H1 (cell line): ENCODE measurements around the gene TSEN2. TPM values are rescaled to one million over a fixed set of nuclear protein-coding genes. Genes with fewer than 3 reads are reported as not detected.
"Not testable (repeated sequence)": the region's sequence is repeated elsewhere in the genome, so short reads cannot be mapped to it uniquely, and the experiment has no call there.

Experiments used
- CTCF ChIA-PET: fragments of 300-600 bp; sonication (Branson Sonifier 250); formaldehyde crosslinking; loops from one replicate; lab custom pipeline; 2021; ENCODE audit not compliant: partially characterized antibody; lab: Charles Lee
- POLR2A ChIA-PET: fragments of 300-600 bp; sonication (Branson Sonifier 250); formaldehyde crosslinking; loops from one replicate; lab custom pipeline; 2021; ENCODE audit warnings: inconsistent platforms; ENCODE audit not compliant: partially characterized antibody; lab: Charles Lee
- DNase-seq, 2 experiments: peaks; one replicate each; pipeline versions ENCODE4 v3.0.0 to v3.0.0-alpha.2; 2010 to 2022; ENCODE audit warnings: low spot score in 2 of 2, low read depth in 1 of 2, mixed read lengths in 1 of 2
- FAIRE-seq: peaks from 2 replicates; lab custom pipeline; 2011; peaks lifted over from hg19 to GRCh38; lab: Jason Lieb, UNC
- H2AFZ ChIP-seq: 2 replicates; pipeline ENCODE4 v1.8.1; 2012; ENCODE audit warnings: low read length, inconsistent platforms
- H2AK5ac ChIP-seq: 2 replicates; pipeline ENCODE4 v1.6.1; 2013; ENCODE audit warnings: low read depth, low read length
- H2BK120ac ChIP-seq: replicated peaks from 2 replicates; pipeline ENCODE3; 2013; ENCODE audit warnings: low read depth, low read length, inconsistent platforms
- H2BK12ac ChIP-seq: 2 replicates; pipeline ENCODE4 v1.6.1; 2013; ENCODE audit warnings: low read depth, low read length
- H2BK15ac ChIP-seq: 2 replicates; pipeline ENCODE4 v1.6.1; 2013; ENCODE audit warnings: low read length
- H2BK20ac ChIP-seq: 2 replicates; pipeline ENCODE4 v1.6.1; 2013; ENCODE audit warnings: low read length
- H2BK5ac ChIP-seq: 2 replicates; pipeline ENCODE4 v1.6.1; 2013; ENCODE audit warnings: low read depth, low read length
- H3K14ac ChIP-seq: 2 replicates; pipeline ENCODE4 v1.6.1; 2013; ENCODE audit warnings: inconsistent platforms; ENCODE audit not compliant: insufficient read length
- H3K18ac ChIP-seq: 2 replicates; pipeline ENCODE4 v1.6.1; 2013; ENCODE audit warnings: low read length; ENCODE audit errors: extremely low read depth
- H3K23ac ChIP-seq: 2 replicates; pipeline ENCODE4 v1.6.1; 2013; ENCODE audit warnings: inconsistent platforms; ENCODE audit not compliant: insufficient read length
- H3K23me2 ChIP-seq: 2 replicates; pipeline ENCODE4 v1.6.1; 2013; ENCODE audit warnings: low read depth, low read length
- H3K27ac ChIP-seq: 2 replicates; pipeline ENCODE4 v1.6.1; 2011; ENCODE audit warnings: low read depth, low read length, inconsistent platforms
- H3K27me3 ChIP-seq, 4 experiments: replicated peaks in 1 of 4; 1 replicate in 1 of 4; 2 replicates in 3 of 4; pipeline versions ENCODE4 v1.6.1 to v1.8.1; 2011 to 2013; ENCODE audit warnings: low read length in 3 of 4, mild to moderate bottlenecking in 3 of 4, inconsistent platforms in 2 of 4, mixed read lengths in 2 of 4, moderate library complexity in 1 of 4; ENCODE audit not compliant: control insufficient read depth in 3 of 4, insufficient read depth in 3 of 4; ENCODE audit errors: extremely low read depth in 1 of 4
- H3K36me3 ChIP-seq, 4 experiments: 2 replicates each; pipeline versions ENCODE4 v1.6.1 to v1.8.1; 2011 to 2013; ENCODE audit warnings: mild to moderate bottlenecking in 4 of 4, low read length in 3 of 4, moderate library complexity in 2 of 4, control low read depth in 1 of 4, inconsistent platforms in 1 of 4; ENCODE audit not compliant: insufficient read depth in 4 of 4, control insufficient read depth in 2 of 4
- H3K4ac ChIP-seq: replicated peaks from 2 replicates; pipeline ENCODE3; 2013; ENCODE audit warnings: low read length, low read depth, mixed read lengths, inconsistent platforms; ENCODE audit not compliant: insufficient read length
- H3K4me1 ChIP-seq, 4 experiments: replicated peaks in 1 of 4; 1 replicate in 1 of 4; 2 replicates in 3 of 4; pipeline versions ENCODE4 v1.6.1 to v1.8.1; 2011 to 2013; ENCODE audit warnings: low read length in 3 of 4, inconsistent platforms in 2 of 4, mixed read lengths in 1 of 4; ENCODE audit not compliant: insufficient read depth in 4 of 4, control insufficient read depth in 3 of 4
- H3K4me2 ChIP-seq, 2 experiments: 2 replicates each; pipeline versions ENCODE4 v1.6.1 to v1.8.1; 2011 to 2013; ENCODE audit warnings: low read depth in 2 of 2, low read length in 2 of 2, control low read depth in 1 of 2, inconsistent platforms in 1 of 2, mild to moderate bottlenecking in 1 of 2; ENCODE audit not compliant: insufficient read depth in 1 of 2
- H3K4me3 ChIP-seq, 4 experiments: fragments of 200-600, 300-600 bp in 1 of 4; sonication (generic), shearing (Covaris generic), sonication (Bioruptor Twin) in 1 of 4; 2 replicates each; pipeline versions ENCODE4 v1.5.1 to v1.8.1; 2011 to 2016; ENCODE audit warnings: low read length in 4 of 4, low read depth in 3 of 4, control low read depth in 2 of 4, inconsistent platforms in 2 of 4, mild to moderate bottlenecking in 2 of 4, mixed read lengths in 1 of 4, moderate library complexity in 1 of 4; ENCODE audit not compliant: insufficient read depth in 2 of 4; ENCODE audit errors: extremely low read depth in 1 of 4
- H3K56ac ChIP-seq: replicated peaks from 2 replicates; pipeline ENCODE3; 2013; ENCODE audit warnings: low read depth, mild to moderate bottlenecking, mixed read lengths, low read length, inconsistent platforms; ENCODE audit not compliant: insufficient read length
- H3K79me1 ChIP-seq: 2 replicates; pipeline ENCODE4 v1.6.1; 2013; ENCODE audit warnings: low read depth, low read length, control low read depth
- H3K79me2 ChIP-seq, 2 experiments: 2 replicates each; pipeline versions ENCODE4 v1.6.1 to v1.8.1; 2012 to 2013; ENCODE audit warnings: low read length in 2 of 2, mild to moderate bottlenecking in 2 of 2, inconsistent platforms in 1 of 2; ENCODE audit not compliant: insufficient read depth in 2 of 2, control insufficient read depth in 1 of 2
- H3K9ac ChIP-seq, 4 experiments: replicated peaks in 1 of 4; 1 replicate in 1 of 4; 2 replicates in 3 of 4; pipeline versions ENCODE4 v1.6.1 to v1.8.1; 2011 to 2013; ENCODE audit warnings: low read depth in 3 of 4, low read length in 3 of 4, control low read depth in 2 of 4, mild to moderate bottlenecking in 2 of 4, moderate library complexity in 2 of 4, inconsistent platforms in 1 of 4; ENCODE audit errors: extremely low read depth in 1 of 4
- H3K9me3 ChIP-seq, 2 experiments: 2 replicates each; pipeline versions ENCODE4 v1.6.1 to v1.8.1; 2012 to 2013; ENCODE audit warnings: mild to moderate bottlenecking in 2 of 2, moderate library complexity in 2 of 2, control low read depth in 1 of 2, inconsistent platforms in 1 of 2, low read depth in 1 of 2, low read length in 1 of 2, mixed read lengths in 1 of 2; ENCODE audit not compliant: insufficient read depth in 2 of 2
- H4K20me1 ChIP-seq, 2 experiments: replicated peaks in 1 of 2; 2 replicates each; pipeline versions ENCODE3 to v1.8.1; 2011 to 2013; ENCODE audit warnings: inconsistent platforms in 2 of 2, low read length in 2 of 2, mild to moderate bottlenecking in 1 of 2; ENCODE audit not compliant: insufficient read depth in 2 of 2, control insufficient read depth in 1 of 2
- H4K5ac ChIP-seq: 2 replicates; pipeline ENCODE4 v1.6.1; 2013; ENCODE audit warnings: low read length, low read depth, mixed read lengths, inconsistent platforms; ENCODE audit not compliant: insufficient read length
- H4K8ac ChIP-seq: 2 replicates; pipeline ENCODE4 v1.8.0; 2013; ENCODE audit warnings: mild to moderate bottlenecking, moderate library complexity, low read length, inconsistent platforms; ENCODE audit not compliant: insufficient read depth; ENCODE audit errors: extremely low read depth
- H4K91ac ChIP-seq: replicated peaks from 2 replicates; pipeline ENCODE3; 2013; ENCODE audit warnings: low read length, mixed read lengths, inconsistent platforms; ENCODE audit not compliant: insufficient read length
- CTCF ChIP-seq, 3 experiments: IDR thresholded peaks; 1 replicate in 2 of 3; 2 replicates in 1 of 3; pipeline versions ENCODE4 v1.5.1 to v1.6.1; 2011; ENCODE audit warnings: low read length in 3 of 3, mild to moderate bottlenecking in 3 of 3, inconsistent platforms in 2 of 3, low read depth in 1 of 3, moderate library complexity in 1 of 3; ENCODE audit not compliant: insufficient read depth in 1 of 3; ENCODE audit errors: control extremely low read depth in 1 of 3
- RAD21 ChIP-seq, 2 experiments: IDR thresholded peaks in 1 of 2; conservative IDR thresholded peaks in 1 of 2; 2 replicates each; pipeline ENCODE4 v1.6.1; 2011; ENCODE audit warnings: low read depth in 2 of 2, low read length in 2 of 2, improper control_type of control experiment in 1 of 2, inconsistent platforms in 1 of 2, mild to moderate bottlenecking in 1 of 2, moderate library complexity in 1 of 2
- WGBS, 2 experiments: shearing (Covaris generic) in 1 of 2; methylation state at CpG; one replicate each; pipeline versions ENCODE4 v1.1.6 to v1.1.7; 2013 to 2015; ENCODE audit warnings: low lambda C conversion rate in 2 of 2, mixed read lengths in 2 of 2, inconsistent platforms in 1 of 2, low coverage in 1 of 2, missing lambda C conversion rate in 1 of 2; ENCODE audit not compliant: insufficient replicate concordance in 2 of 2, insufficient coverage in 1 of 2, insufficient read length in 1 of 2; ENCODE audit errors: extremely low coverage in 1 of 2, missing lambda C conversion rate in 1 of 2; 5-methylcytosine and 5-hydroxymethylcytosine counted together
- polyA plus RNA-seq, 7 experiments: library from polyadenylated mRNA; depleted of rRNA in 3 of 7; stranded (reverse) in 5 of 7; unstranded in 2 of 7; fragments of >200 nt in 5 of 7; fragments of 200-250 nt in 2 of 7; gene quantifications; 1 replicate in 5 of 7; 2 replicates in 1 of 7; 4 replicates in 1 of 7; pipeline versions ENCODE4 v1.2.1 to v1.2.3, GENCODE V29; 2011 to 2013; ENCODE audit warnings: missing spikeins in 2 of 7, mixed read lengths in 2 of 7
- total RNA-seq: library from RNA; stranded (reverse); fragmentation: NEBNext Ultra II Directional; extraction: Animal tissue kit (Norgen Biotek cat#: 25700); gene quantifications from 2 replicates; pipeline ENCODE4 v1.2.1, GENCODE V29; 2021

TSEN2 gene
- total and polyA plus RNA-seq, 2 of the 8 experiments (the other 6 are each of a cell fraction or from before 2014, with no cell fraction given), result 16.1 to 22.4 TPM

DNA sequence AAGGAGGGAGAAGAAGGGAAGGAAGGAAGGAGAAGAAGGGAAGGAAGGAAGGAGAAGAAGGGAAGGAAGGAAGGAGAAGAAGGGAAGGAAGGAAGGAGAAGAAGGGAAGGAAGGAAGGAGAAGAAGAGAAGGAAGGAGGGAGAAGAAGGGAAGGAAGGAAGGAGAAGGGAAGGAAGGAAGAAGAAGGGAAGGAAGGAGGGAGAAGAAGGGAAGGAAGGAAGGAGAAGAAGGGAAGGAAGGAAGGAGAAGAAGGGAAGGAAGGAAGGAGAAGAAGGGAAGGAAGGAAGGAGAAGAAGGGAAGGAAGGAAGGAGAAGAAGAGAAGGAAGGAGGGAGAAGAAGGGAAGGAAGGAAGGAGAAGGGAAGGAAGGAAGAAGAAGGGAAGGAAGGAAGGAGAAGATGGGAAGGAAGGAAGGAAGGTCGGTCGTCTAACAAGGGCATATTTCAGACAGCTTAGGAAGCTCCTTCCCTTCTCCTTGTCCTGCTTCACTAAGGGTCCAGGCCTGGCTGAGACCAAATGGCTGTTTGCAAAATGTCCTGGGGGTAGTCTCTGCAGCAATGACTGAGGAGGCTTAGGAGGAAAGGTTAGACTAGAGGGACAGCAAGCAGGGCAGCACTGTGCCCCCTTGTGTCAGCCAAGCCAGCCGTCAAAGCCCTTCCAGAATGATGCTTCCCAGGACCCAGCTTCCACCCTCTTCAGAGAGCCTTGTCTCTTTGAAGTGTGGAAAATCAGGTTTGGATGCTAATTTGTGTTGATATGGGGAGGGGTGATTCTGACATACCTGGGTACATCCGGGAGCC is 35.7 kb upstream of the TSEN2 start:
- H2AFZ ChIP-seq, H4K5ac ChIP-seq, H3K79me2 ChIP-seq, H3K18ac ChIP-seq, H3K23ac ChIP-seq, FAIRE-seq, H2BK12ac ChIP-seq, H4K91ac ChIP-seq, H3K4me2 ChIP-seq, H3K9me3 ChIP-seq, H3K79me1 ChIP-seq, H2BK5ac ChIP-seq, H4K8ac ChIP-seq, H3K27ac ChIP-seq, H4K20me1 ChIP-seq, DNase-seq, H3K56ac ChIP-seq, H3K14ac ChIP-seq, H2BK120ac ChIP-seq, H3K4me1 ChIP-seq, H2AK5ac ChIP-seq, POLR2A ChIA-PET, H2BK15ac ChIP-seq, H3K9ac ChIP-seq, H3K4ac ChIP-seq, H3K27me3 ChIP-seq, H2BK20ac ChIP-seq, H3K36me3 ChIP-seq, H3K4me3 ChIP-seq, H3K23me2 ChIP-seq: not testable (repeated sequence)
- 79% methylated on average over 2 of the region's 4 CpGs; no CpG with 5 or more reads in 1 of the 2 experiments for WGBS, 2 experiments
- TF ChIP-seq CTCF (IDR thresholded peaks at IDR 0.05; ENCODE audit: control extremely low read depth in 1 of 3, insufficient read depth in 1 of 3, low read depth in 1 of 3, low read length in 3 of 3) (peak in 2 of 3 experiments; percentile 38 to 48; a peak in 2 of 4 replicates), RAD21 (IDR thresholded peaks at IDR 0.05 in 1 of 2, conservative IDR thresholded peaks at IDR 0.05 in 1 of 2; ENCODE audit: low read depth in 2 of 2, low read length in 2 of 2) (peak; percentile 23 to 29; a peak in 3 of 4 replicates)
- CTCF ChIA-PET, result interaction anchor here (0.8 to 1.7 kb wide), 5 partner anchors 9 to 273 kb away, joined by 3 to 8 read pairs (median 4); no protein-coding TSS in a partner anchor
